BJ (cell line): ENCODE results near the gene IDH3G. TPM values are rescaled to one million over a fixed set of nuclear protein-coding genes. Genes with fewer than 3 reads are reported as not detected.

Experiments
- CTCF ChIA-PET: fragments of 350-600 bp; formaldehyde crosslinking; extraction: SDS; loops from one replicate; lab custom pipeline; 2021; ENCODE audit warnings: antibody characterized with exemption, inconsistent platforms; lab: Yijun Ruan, JAX
- POLR2A ChIA-PET: fragments of 300-600 bp; sonication (Branson Sonifier 250); formaldehyde crosslinking; extraction: SDS; loops from one replicate; lab custom pipeline; 2021; ENCODE audit warnings: antibody characterized with exemption; lab: Charles Lee
- DNase-seq: peaks from one replicate; pipeline ENCODE4 v3.0.0-alpha.2; 2011; ENCODE audit warnings: low read depth
- H3K27me3 ChIP-seq: 2 replicates; pipeline ENCODE4 v1.6.0; 2011; ENCODE audit warnings: low read length; ENCODE audit not compliant: control insufficient read depth, insufficient read depth
- H3K36me3 ChIP-seq: 2 replicates; pipeline ENCODE4 v1.5.1; 2011; ENCODE audit warnings: low read length; ENCODE audit not compliant: control insufficient read depth, insufficient read depth
- H3K4me3 ChIP-seq: 2 replicates; pipeline ENCODE4 v1.5.1; 2011; ENCODE audit warnings: low read depth, mild to moderate bottlenecking, control low read depth, low read length
- polyA plus RNA-seq: library from polyadenylated mRNA; depleted of rRNA; stranded (reverse); fragments of >200 nt; gene quantifications from 2 replicates; pipeline ENCODE4 v1.2.3, GENCODE V29; 2011
- TF ChIP-seq, protein P1 (sequence below): IDR thresholded peaks from 2 replicates; pipeline ENCODE4 v1.5.1; 2011; ENCODE audit warnings: low read depth, mild to moderate bottlenecking, control low read depth, inconsistent platforms, low read length, moderate library complexity; ENCODE audit not compliant: insufficient read depth

The IDH3G gene
- polyA plus RNA-seq, 1 experiment = 99.2 TPM

DNA sequence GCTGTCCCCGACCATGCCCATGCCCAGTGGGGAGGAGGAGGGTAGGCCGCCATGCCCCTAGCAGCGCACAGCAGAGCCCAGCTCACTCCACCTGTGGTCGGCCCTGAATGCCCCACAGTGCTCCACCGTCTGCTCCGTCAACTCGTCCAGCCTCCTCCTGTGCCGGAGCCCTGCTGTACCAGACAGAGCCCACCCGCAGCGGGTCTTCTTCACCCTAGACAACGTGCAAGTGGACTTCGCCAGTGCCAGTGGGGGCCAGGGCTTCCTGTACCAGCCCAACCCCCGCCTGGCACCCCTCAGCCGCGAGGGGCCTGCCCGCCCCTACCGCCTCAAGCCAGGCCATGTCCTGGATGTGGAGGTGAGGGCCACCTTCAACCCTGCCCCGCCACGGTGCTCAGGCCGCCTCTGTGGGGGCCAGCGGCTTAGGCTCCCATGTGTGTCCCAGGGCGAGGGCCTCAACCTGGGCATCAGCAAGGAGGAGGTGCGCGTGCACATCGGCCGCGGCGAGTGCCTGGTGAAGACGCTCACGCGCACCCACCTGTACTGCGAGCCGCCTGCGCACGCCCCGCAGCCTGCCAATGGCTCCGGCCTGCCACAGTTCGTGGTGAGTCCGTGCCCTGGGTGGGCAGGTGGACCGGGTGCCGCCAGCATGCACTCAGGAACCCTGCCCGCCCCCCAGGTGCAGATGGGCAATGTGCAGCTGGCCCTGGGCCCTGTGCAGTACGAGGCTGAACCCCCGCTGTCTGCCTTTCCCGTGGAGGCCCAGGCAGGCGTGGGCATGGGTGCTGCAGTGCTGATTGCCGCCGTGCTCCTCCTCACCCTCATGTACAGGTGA is 20.2 kb downstream of the IDH3G start:
- no peaks in the 10 kb centered on the region; the same call in 1 of the 2 replicates for H3K36me3 ChIP-seq
- TF ChIP-seq, protein P1, sequence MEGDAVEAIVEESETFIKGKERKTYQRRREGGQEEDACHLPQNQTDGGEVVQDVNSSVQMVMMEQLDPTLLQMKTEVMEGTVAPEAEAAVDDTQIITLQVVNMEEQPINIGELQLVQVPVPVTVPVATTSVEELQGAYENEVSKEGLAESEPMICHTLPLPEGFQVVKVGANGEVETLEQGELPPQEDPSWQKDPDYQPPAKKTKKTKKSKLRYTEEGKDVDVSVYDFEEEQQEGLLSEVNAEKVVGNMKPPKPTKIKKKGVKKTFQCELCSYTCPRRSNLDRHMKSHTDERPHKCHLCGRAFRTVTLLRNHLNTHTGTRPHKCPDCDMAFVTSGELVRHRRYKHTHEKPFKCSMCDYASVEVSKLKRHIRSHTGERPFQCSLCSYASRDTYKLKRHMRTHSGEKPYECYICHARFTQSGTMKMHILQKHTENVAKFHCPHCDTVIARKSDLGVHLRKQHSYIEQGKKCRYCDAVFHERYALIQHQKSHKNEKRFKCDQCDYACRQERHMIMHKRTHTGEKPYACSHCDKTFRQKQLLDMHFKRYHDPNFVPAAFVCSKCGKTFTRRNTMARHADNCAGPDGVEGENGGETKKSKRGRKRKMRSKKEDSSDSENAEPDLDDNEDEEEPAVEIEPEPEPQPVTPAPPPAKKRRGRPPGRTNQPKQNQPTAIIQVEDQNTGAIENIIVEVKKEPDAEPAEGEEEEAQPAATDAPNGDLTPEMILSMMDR = no peak
- no peak for DNase-seq
- ChIA-PET CTCF (no interaction called here), POLR2A (no interaction called here)
- H3K4me3 ChIP-seq = no peak overlapping the region
- H3K27me3 ChIP-seq = no peaks in the 10 kb centered on the region

DNA sequence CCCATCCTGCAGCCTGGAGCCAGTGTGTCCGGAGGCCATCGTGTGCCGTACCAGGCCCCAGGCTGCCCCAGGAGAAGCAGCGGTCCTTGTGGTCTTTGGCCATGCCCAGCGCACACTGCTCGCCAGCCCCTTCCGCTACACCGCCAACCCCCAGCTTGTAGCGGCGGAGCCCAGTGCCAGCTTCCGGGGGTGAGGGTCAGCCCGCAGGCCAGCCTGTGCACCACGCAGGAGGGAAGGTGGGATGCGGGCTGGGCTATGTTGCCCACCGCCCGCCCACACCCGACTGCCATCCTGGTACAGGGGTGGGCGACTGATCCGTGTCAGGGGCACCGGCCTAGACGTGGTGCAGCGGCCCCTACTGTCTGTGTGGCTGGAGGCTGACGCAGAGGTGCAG is 21.0 kb downstream of the IDH3G start:
- CTCF ChIA-PET = no interaction called here
- POLR2A ChIA-PET = no interaction called here
- no peak for DNase-seq
- no peaks in the 10 kb centered on the region; the same call in 1 of the 2 replicates for H3K36me3 ChIP-seq
- no peaks in the 10 kb centered on the region for H3K27me3 ChIP-seq
- TF ChIP-seq, protein P1 = no peak
- H3K4me3 ChIP-seq = no peak overlapping the region

- no peaks in the 10 kb centered on the region for H3K27me3 ChIP-seq
- POLR2A ChIA-PET = no interaction called here
- CTCF ChIA-PET = no interaction called here
- no peaks in the 10 kb centered on the region; the same call in 1 of the 2 replicates for H3K36me3 ChIP-seq
- TF ChIP-seq, protein P1 = no peak
- H3K4me3 ChIP-seq = no peak overlapping the region
- DNase-seq = no peak
Observed at GRCh38 chrX:153772316-153773217, 21.6 kb downstream of the IDH3G start.

- ChIA-PET CTCF (no interaction called here), POLR2A (no interaction called here)
Observed at GRCh38 chrX:153771415-153772315, 22.5 kb downstream of the IDH3G start.

More at GRCh38 chrX:153771415-153772315, 22.5 kb downstream of the IDH3G start:
- TF ChIP-seq, protein P1 = no peak
- H3K4me3 ChIP-seq = no peak overlapping the region
- no peak for DNase-seq
- H3K36me3 ChIP-seq = no peaks in the 10 kb centered on the region; the same call in 1 of the 2 replicates
- no peaks in the 10 kb centered on the region for H3K27me3 ChIP-seq
